ENCODE results near the gene PSMB10.

The PSMB10 gene

GRCh38 chr16:67967183-67967957 is 30.7 kb upstream of the PSMB10 start:
- Histone ChIP-seq H3K9ac (ENCODE audit: low read length) (peak overlapping the region; percentile 77), H3K36me3 (replicated peaks; ENCODE audit: low read depth, low read length) (peaks cover 3% of the 10 kb centered on the region), H3K4me3 (ENCODE audit: low read length) (peak overlapping the region; percentile 83), H3K4me2 (ENCODE audit: low read length) (peak overlapping the region; percentile 86), H4K20me1 (ENCODE audit: insufficient read depth, low read length) (peaks cover 20% of the 10 kb centered on the region), H3K4me1 (ENCODE audit: low read length) (peaks cover 12% of the 10 kb centered on the region; the same call in 1 of the 2 replicates), H3K79me2 (ENCODE audit: low read length) (peaks cover 14% of the 10 kb centered on the region), H2AFZ (ENCODE audit: low read depth, low read length) (no peak overlapping the region; the same call in 1 of the 2 replicates), H3K27me3 (ENCODE audit: low read depth, low read length) (no peaks in the 10 kb centered on the region), H3K27ac (ENCODE audit: low read length) (no peak overlapping the region), H3K9me3 (ENCODE audit: insufficient read depth, low read length) (no peaks in the 10 kb centered on the region)
- TF ChIP-seq EZH2phosphoT487 (IDR thresholded peaks at IDR 0.05; ENCODE audit: low read depth) (no peak), CTCF (IDR thresholded peaks at IDR 0.05; ENCODE audit: low read depth, low read length) (no peak)

GRCh38 chr16:67966549-67967182 is 30.0 kb upstream of the PSMB10 start:
- peaks cover 14% of the 10 kb centered on the region for H3K79me2 ChIP-seq (ENCODE audit: low read length)
- peaks cover 12% of the 10 kb centered on the region; the same call in 1 of the 2 replicates for H3K4me1 ChIP-seq (ENCODE audit: low read length)
- H3K4me3 ChIP-seq (ENCODE audit: low read length): peak overlapping the region; percentile 83

GRCh38 chr16:67965668-67966548 is 29.3 kb upstream of the PSMB10 start:
- Histone ChIP-seq H3K4me3 (ENCODE audit: low read length) (no peak overlapping the region), H3K4me2 (ENCODE audit: low read length) (no peak overlapping the region), H3K36me3 (replicated peaks; ENCODE audit: low read depth, low read length) (peaks cover 17% of the 10 kb centered on the region), H3K27ac (ENCODE audit: low read length) (no peak overlapping the region), H3K9me3 (ENCODE audit: insufficient read depth, low read length) (no peaks in the 10 kb centered on the region), H3K9ac (ENCODE audit: low read length) (no peak overlapping the region), H3K4me1 (ENCODE audit: low read length) (peaks cover 12% of the 10 kb centered on the region; the same call in 1 of the 2 replicates), H4K20me1 (ENCODE audit: insufficient read depth, low read length) (peaks cover 20% of the 10 kb centered on the region), H3K27me3 (ENCODE audit: low read depth, low read length) (no peaks in the 10 kb centered on the region), H2AFZ (ENCODE audit: low read depth, low read length) (no peak overlapping the region), H3K79me2 (ENCODE audit: low read length) (peaks cover 14% of the 10 kb centered on the region)
- TF ChIP-seq CTCF (IDR thresholded peaks at IDR 0.05; ENCODE audit: low read depth, low read length) (no peak), EZH2phosphoT487 (IDR thresholded peaks at IDR 0.05; ENCODE audit: low read depth) (no peak)

More at GRCh38 chr16:67966549-67967182, 30.0 kb upstream of the PSMB10 start:
- Histone ChIP-seq H4K20me1 (ENCODE audit: insufficient read depth, low read length) (peaks cover 20% of the 10 kb centered on the region), H3K27me3 (ENCODE audit: low read depth, low read length) (no peaks in the 10 kb centered on the region), H3K9me3 (ENCODE audit: insufficient read depth, low read length) (no peaks in the 10 kb centered on the region), H3K36me3 (replicated peaks; ENCODE audit: low read depth, low read length) (peaks cover 10% of the 10 kb centered on the region), H3K9ac (ENCODE audit: low read length) (no peak overlapping the region), H2AFZ (ENCODE audit: low read depth, low read length) (no peak overlapping the region), H3K27ac (ENCODE audit: low read length) (no peak overlapping the region), H3K4me2 (ENCODE audit: low read length) (peak overlapping the region; percentile 86)
- TF ChIP-seq EZH2phosphoT487 (IDR thresholded peaks at IDR 0.05; ENCODE audit: low read depth): no peak
- no peak for TF ChIP-seq CTCF (IDR thresholded peaks at IDR 0.05; ENCODE audit: low read depth, low read length)
